ENCODE measurements around the gene OTOF. TPM values are rescaled to one million over a fixed set of nuclear protein-coding genes. Genes with fewer than 3 reads are reported as not detected.
"Not testable (repeated sequence)": the region's sequence is repeated elsewhere in the genome, so short reads cannot be mapped to it uniquely, and the experiment has no call there.

OTOF gene
- total RNA-seq, 2 experiments from 2014 or later, result 1.6 to 1.9 TPM

DNA sequence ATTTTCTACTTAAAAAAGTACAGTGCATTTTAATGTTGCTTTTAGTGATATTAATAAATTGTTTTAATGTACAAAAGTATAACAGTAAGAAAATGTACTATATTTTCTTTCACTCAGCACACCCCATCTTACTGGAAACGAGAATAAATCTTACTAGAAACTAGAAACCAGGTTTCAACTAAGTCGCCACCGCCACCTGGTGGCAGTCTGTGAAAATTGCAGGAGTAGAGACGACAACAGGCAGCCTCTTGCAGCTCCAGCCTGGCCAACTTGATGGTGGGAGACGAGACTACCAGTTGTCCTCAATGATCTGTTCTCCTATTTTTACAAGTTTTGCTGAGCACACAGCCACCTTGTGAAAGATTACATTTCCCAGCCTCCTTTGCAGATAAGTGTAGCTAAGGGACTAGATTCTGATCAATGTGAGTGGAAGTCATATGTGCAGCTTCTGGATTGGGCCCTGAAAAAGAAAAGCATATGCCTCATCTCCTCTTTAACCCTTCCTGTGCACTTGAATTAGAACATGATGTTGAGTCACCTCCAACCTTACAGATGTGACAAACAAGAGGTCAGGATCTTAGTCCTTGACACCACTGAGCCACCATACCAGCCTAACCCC, 8.7 kb downstream of the OTOF start:
- Mint-ChIP-seq H3K27ac (no peak overlapping the region), H3K27me3 (no peaks in the 10 kb centered on the region), H3K9me3 (peaks cover 15% of the 10 kb centered on the region), H3K4me3 (no peak overlapping the region), H3K4me1 (ENCODE audit: low read depth) (no peaks in the 10 kb centered on the region), H3K36me3 (no peaks in the 10 kb centered on the region)
- POLR2A ChIA-PET, result interaction anchor here (0.6 kb wide), 1 partner anchor 34 kb away, joined by 3 read pairs; no protein-coding TSS in a partner anchor
- CTCF ChIA-PET, result interaction anchor here (0.6 to 2.1 kb wide), 12 partner anchors 8 to 519 kb away, joined by 3 to 7 read pairs (median 4); no protein-coding TSS in a partner anchor
- DNase-seq, result peak; percentile 83
- intact Hi-C loops (cut with micrococcal nuclease), result loop anchor here (5.0 kb wide), 2 partner anchors 137 to 297 kb away; partner anchors contain the start of gene GAREM2

DNA sequence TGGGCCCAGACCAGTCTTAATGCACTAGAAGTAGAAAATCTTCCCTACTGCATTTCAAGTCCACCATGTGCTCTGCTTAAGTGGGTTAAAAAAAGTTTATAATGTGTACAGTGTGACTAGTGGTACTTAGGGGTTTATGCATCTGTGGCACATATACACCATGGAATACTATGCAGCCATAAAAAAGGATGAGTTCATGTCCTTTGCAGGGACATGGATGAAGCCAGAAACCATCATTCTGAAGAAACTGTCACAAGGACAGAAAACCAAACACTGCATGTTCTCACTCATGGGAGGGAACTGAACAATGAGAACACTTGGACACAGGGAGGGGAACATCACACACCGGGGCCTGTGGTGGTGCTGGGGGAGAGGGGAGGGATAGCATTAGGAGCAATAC, 9.4 kb downstream of the OTOF start:
- H3K36me3 Mint-ChIP-seq; DNase-seq; H3K27me3 Mint-ChIP-seq; H3K4me3 Mint-ChIP-seq; POLR2A ChIA-PET; H3K4me1 Mint-ChIP-seq (ENCODE audit: low read depth); H3K27ac Mint-ChIP-seq: not testable (repeated sequence)
- intact Hi-C loops (cut with micrococcal nuclease), result loop anchor here (5.0 kb wide), 2 partner anchors 136 to 296 kb away; partner anchors contain the start of gene GAREM2
- peaks cover 15% of the 10 kb centered on the region for H3K9me3 Mint-ChIP-seq
- CTCF ChIA-PET, result interaction anchor here (0.8 to 2.1 kb wide), 7 partner anchors 9 to 518 kb away, joined by 3 to 7 read pairs (median 4); no protein-coding TSS in a partner anchor

DNA sequence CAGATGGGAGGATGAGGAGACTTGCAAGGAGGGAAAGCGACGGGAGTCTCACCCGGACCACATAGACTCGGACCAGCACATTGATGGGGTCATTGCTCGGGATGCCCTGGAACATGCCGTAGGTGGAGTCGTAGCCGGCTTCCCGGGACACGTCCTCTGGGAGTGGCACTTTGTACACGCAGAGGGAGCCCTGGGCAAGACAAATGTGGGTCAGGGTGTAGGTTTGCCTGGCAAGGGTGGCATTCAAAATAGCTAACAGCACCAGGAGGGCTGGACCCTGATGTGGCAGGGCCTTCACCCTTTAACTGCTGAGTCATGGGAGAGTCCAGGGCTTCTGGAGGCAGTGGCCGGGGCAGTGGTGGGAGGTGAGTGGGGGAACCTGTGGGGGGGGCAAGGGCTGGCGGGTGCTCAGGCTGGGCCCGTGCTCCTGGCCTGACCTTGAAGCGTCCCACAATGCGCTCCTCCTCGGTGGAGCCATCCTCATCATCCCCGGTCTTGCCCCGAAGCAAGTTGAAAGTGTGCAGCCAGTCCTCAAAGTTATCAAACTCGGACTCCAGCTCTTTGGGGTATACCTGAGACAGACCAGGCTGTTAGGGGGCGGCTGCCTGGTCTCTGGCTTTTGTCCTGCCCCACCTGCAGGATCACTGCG, 11.1 kb downstream of the OTOF start:
- H3K4me1 Mint-ChIP-seq (ENCODE audit: low read depth), result no peaks in the 10 kb centered on the region
- H3K36me3 Mint-ChIP-seq, result no peaks in the 10 kb centered on the region
- no peak overlapping the region for H3K4me3 Mint-ChIP-seq
- H3K27me3 Mint-ChIP-seq, result no peaks in the 10 kb centered on the region
- peaks cover 15% of the 10 kb centered on the region for H3K9me3 Mint-ChIP-seq
- intact Hi-C loops (cut with micrococcal nuclease), result loop anchor here (5.0 kb wide), 2 partner anchors 134 to 294 kb away; partner anchors contain the start of gene GAREM2
- no peak for DNase-seq
- POLR2A ChIA-PET, result no interaction called here
- H3K27ac Mint-ChIP-seq, result no peak overlapping the region
- CTCF ChIA-PET, result interaction anchor here (1.6 to 2.0 kb wide), 2 partner anchors 111 to 516 kb away, joined by 5 to 6 read pairs; no protein-coding TSS in a partner anchor

DNA sequence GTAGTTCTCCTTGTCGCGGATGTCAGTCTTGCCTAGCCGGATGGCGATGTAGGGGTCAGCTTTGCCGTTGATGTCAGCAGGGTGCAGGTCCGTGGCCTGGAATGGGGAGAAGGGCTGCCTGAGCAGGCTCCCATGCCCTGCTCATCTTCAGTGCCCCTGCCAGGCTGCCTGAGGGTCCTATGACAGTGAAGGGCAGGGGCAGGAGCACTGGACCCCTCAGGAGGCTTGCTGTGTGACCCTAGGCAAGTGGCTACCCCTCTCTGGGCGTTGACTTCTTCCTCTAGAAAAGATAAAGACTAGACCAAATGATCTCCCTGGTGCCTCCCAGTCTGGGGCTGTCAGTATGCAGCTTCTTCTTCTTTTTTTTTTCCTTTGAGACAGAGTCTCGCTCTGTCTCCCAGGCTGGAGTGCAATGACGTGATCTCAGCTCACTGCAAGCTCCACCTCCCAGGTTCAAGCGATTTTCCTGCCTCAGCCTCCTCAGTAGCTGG, 11.9 kb downstream of the OTOF start:
- intact Hi-C loops (cut with micrococcal nuclease), result loop anchor here (5.0 kb wide), 2 partner anchors 134 to 294 kb away; partner anchors contain the start of gene GAREM2
- DNase-seq, result no peak
- Mint-ChIP-seq H3K27me3 (no peaks in the 10 kb centered on the region), H3K36me3 (no peaks in the 10 kb centered on the region), H3K27ac (no peak overlapping the region), H3K9me3 (peaks cover 15% of the 10 kb centered on the region), H3K4me1 (ENCODE audit: low read depth) (no peaks in the 10 kb centered on the region), H3K4me3 (no peak overlapping the region)
- ChIA-PET CTCF (interaction anchor here (2.0 kb wide), 1 partner anchor 112 kb away, joined by 5 read pairs; no protein-coding TSS in a partner anchor), POLR2A (no interaction called here)

DNA sequence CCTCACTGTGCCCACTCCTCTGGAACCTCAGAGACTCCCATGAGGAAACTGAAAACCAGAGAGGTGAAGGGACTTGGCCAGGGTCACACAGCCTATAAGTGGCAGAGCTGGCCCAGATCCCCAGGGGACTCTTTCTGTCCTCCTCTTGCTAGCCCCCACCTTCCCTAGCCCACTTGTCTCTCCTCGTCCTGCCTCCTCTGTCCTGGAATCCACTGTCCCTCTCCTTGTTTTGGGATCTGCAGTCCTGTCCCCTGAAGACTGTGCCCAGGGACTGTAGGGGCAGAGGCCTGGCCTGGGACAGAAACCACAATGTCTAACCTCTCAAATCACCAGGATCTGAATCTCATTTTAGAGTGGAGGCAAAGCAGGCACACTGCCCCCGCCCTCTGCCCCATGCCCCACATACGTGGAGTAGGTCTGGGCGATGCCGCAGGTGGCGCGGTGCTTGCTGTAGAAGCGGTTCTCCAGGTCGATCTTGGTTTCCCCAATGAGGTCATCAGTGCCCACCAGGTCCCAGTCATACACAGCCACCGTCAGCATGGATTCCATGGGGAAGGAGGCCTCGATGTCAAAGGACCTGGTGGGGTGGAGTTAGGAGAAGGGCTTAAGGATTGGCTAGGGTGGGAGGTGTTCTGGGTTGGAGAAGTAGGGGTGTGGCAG, 12.5 kb downstream of the OTOF start:
- POLR2A ChIA-PET, result no interaction called here
- Mint-ChIP-seq H3K4me3 (no peak overlapping the region), H3K4me1 (ENCODE audit: low read depth) (no peaks in the 10 kb centered on the region), H3K27me3 (no peaks in the 10 kb centered on the region), H3K36me3 (no peaks in the 10 kb centered on the region), H3K9me3 (peaks cover 15% of the 10 kb centered on the region), H3K27ac (no peak overlapping the region)
- DNase-seq, result no peak
- intact Hi-C loops (cut with micrococcal nuclease), result loop anchor here (5.0 kb wide), 2 partner anchors 133 to 293 kb away; partner anchors contain the start of gene GAREM2
- CTCF ChIA-PET, result no interaction called here

DNA sequence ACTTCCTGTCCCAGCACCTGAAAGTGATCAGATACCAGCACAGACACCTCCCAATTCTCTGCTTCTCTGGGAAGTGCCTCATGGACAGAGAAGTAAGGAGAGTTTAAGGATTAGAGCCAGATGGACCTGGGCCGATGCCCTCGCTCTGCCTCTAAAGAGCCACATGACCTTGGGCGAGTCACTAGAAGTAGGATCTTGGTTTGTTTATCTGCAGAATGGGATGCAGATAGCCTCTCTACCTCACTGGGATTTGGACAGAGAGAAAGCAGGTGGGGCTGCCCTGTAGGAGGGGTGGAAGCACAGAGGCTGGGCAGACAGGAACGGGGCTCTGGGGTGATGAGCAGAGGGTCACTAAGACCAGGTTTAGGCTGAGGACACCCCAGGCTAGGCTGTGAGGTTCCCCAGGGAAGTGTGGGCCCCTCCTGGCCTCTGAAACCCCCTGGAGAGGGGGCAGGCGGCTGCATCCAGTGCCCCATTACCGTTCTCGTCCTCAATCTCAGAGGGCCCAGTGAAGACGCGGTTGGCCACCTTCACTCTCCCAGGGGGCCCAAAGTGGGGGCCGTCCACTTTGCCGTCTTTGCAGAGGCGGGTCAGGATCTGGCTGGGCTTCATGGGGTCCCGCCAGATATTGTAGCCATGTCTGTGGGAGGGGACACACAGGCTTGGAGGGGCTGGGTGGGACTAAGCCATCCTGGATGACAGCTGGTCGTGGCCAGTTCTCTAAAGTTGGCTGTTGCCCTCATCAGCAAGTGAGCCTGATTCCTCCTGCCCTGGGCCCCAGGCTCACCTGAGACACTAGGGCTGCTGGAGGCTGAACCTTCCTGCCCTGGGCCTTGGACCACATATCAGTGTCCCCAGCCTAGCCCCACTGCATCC, 13.3 kb downstream of the OTOF start:
- ChIA-PET POLR2A (no interaction called here), CTCF (no interaction called here)
- no peak overlapping the region for H3K27ac Mint-ChIP-seq
- no peaks in the 10 kb centered on the region for H3K27me3 Mint-ChIP-seq
- H3K9me3 Mint-ChIP-seq, result peaks cover 10% of the 10 kb centered on the region
- no peaks in the 10 kb centered on the region for H3K36me3 Mint-ChIP-seq
- no peaks in the 10 kb centered on the region for H3K4me1 Mint-ChIP-seq (ENCODE audit: low read depth)
- no peak overlapping the region for H3K4me3 Mint-ChIP-seq
- intact Hi-C loops (cut with micrococcal nuclease), result loop anchor here (5.0 kb wide), 2 partner anchors 132 to 292 kb away; partner anchors contain the start of gene GAREM2
- no peak for DNase-seq

DNA sequence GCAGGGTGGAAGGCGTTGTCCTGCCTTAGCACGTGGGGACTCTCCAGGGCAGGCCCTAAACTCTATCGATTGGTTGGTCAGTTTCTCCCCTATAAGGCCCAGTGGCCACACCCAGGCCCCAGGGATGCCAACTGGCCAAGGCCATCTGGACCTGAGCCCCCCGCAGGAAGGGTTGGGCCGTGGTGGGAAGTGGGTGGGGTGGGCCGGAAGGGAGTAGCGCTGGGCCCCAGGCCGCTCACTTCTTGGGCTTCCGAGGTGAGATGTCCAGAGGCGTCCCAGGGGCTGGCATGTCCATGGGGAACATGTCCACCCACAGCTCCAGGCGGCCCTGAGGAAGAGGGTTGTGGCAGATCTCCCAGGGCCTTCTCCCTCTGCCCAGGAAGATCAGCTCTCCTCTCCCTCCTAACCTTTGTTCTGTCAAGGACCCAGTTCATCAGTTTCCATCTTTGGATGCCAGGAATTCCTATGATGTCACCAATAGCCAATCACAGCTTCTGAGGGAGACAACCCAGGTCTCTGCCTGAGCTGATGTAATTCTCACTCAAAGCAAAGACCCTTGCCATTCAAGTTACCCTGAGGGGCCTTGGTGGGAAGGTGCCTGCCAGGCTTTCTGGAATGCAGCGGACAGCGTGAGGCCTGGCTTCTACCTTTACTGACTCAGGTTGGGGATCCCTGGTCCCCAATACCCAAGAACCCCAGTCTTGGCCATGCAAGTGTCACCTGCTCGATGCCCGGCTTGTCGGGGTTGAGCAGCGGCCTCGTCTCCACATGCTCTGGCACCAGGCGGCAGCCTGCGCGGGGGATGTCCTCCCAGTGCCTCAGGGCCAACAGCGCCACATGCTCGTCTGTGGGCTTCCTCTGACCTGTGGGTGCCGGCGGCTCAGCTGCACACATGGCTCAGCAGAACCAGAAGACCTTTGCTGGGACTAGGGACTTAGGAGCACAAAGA, 14.4 kb downstream of the OTOF start:
- no peaks in the 10 kb centered on the region for H3K36me3 Mint-ChIP-seq
- POLR2A ChIA-PET, result no interaction called here
- no peak for DNase-seq
- peaks cover 3% of the 10 kb centered on the region for H3K9me3 Mint-ChIP-seq
- H3K4me3 Mint-ChIP-seq, result no peak overlapping the region
- CTCF ChIA-PET, result no interaction called here
- intact Hi-C loops (cut with micrococcal nuclease), result no loop called here
- H3K27me3 Mint-ChIP-seq, result no peaks in the 10 kb centered on the region
- H3K4me1 Mint-ChIP-seq (ENCODE audit: low read depth), result no peaks in the 10 kb centered on the region
- H3K27ac Mint-ChIP-seq, result no peak overlapping the region

DNA sequence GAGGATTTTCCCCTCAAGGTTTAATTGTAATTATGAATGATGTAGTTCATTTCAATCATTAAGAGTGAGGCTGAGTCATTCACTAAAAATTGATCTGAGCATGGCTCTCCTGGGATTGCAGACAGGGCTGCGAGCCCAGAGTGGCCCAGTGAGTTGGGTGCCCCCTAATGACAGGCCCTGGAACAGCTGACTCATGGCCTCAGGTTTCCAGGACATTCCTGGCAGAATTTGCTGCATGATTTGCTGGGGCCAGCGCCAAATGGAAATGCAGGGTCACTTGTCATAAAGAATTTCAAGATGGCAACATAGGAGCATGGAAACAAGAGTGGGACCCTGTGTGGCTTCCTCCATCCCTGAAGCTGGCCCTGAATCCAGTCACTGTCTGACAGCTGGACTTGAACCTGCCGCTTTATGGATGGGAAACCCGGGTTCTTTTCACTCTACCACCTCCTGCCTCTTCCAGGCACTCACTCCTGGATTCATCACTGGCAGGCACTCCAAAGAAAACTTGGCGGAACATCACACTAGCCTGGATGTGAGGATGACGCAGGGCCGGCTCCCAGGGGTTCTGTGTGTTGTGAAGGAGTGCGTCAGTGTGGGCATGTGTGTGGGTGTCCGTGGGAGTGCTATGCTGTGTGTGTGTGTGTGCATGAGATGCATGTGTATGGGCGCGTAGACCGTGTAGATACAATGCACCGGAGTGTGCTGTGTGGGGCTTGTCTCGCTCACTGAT, 15.2 kb downstream of the OTOF start:
- Mint-ChIP-seq H3K36me3 (no peaks in the 10 kb centered on the region), H3K27me3 (no peaks in the 10 kb centered on the region), H3K27ac (no peak overlapping the region), H3K4me1 (ENCODE audit: low read depth) (no peaks in the 10 kb centered on the region), H3K9me3 (no peaks in the 10 kb centered on the region), H3K4me3 (no peak overlapping the region)
- peak; percentile 26 for DNase-seq
- POLR2A ChIA-PET, result no interaction called here
- CTCF ChIA-PET, result no interaction called here
- intact Hi-C loops (cut with micrococcal nuclease), result no loop called here

DNA sequence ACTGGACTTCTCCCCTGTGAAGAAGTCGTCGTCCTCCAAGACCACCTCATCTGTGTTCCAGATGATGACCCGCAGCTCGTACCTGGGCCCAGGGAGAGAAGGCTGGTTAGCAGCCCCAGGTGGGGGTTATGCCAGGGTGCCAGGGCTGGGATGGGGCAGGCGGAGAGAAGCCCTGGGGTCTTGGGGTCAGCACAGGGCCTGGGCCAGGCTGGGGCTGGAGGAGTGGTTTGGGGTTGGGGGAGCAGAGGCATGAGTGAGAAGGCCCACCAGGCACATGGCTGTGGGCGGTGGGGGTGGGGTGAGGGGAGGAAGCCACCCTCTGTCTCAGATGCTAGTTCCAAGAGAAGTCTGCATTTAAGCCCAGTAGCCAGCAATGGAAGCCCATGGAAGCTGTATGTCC, 15.8 kb downstream of the OTOF start:
- H3K9me3 Mint-ChIP-seq, result no peaks in the 10 kb centered on the region
- no peak overlapping the region for H3K4me3 Mint-ChIP-seq
- POLR2A ChIA-PET, result no interaction called here

DNA sequence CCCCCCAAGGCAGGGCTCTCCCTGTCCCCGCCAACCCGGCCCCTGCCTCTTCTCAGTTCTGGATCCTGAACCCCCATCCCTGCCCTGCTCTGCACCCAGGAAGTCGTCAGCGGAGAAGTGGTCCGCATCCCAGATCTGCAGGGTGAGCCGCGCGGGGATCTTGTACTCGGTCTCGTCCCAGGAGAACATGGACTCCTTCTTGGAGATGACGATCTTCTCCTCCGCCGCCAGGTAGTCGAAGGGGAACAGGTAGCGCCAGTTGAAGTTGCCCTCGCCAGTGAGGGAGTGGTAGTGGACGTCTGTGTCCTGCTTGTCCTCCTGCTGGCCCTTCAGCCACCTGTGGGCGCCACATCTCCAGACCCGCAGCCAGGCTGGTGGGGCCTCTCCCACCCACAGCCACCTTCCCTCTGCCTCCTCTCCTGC, 16.3 kb downstream of the OTOF start:
- Mint-ChIP-seq H3K36me3 (no peaks in the 10 kb centered on the region), H3K27me3 (no peaks in the 10 kb centered on the region), H3K27ac (no peak overlapping the region), H3K4me3 (no peak overlapping the region), H3K4me1 (ENCODE audit: low read depth) (no peaks in the 10 kb centered on the region), H3K9me3 (no peaks in the 10 kb centered on the region)
- no peak for DNase-seq
- POLR2A ChIA-PET, result no interaction called here
- intact Hi-C loops (cut with micrococcal nuclease), result no loop called here
- CTCF ChIA-PET, result no interaction called here

More for the DNA sequence above, 15.8 kb downstream of the OTOF start:
- Mint-ChIP-seq H3K4me1 (ENCODE audit: low read depth) (no peaks in the 10 kb centered on the region), H3K27ac (no peak overlapping the region), H3K36me3 (no peaks in the 10 kb centered on the region), H3K27me3 (no peaks in the 10 kb centered on the region)
- no peak for DNase-seq
- CTCF ChIA-PET, result no interaction called here
- intact Hi-C loops (cut with micrococcal nuclease), result no loop called here
